GM21423 (cell line): ENCODE data around the gene CCL4L2.
"Not testable (repeated sequence)": the region's sequence is repeated elsewhere in the genome, so short reads cannot be mapped to it uniquely, and the experiment has no call there.

Experiments
- ATAC-seq: cut with Tn5 transposase; IDR thresholded peaks from one replicate; pipeline ENCODE4 v1.9.1; 2021; ENCODE audit warnings: mild to moderate bottlenecking, moderate library complexity; ENCODE audit not compliant: unreplicated experiment

CCL4L2 gene

GRCh38 chr17:36210439-36211211, at the start of gene CCL4L2:
CCL4L2 (plus strand) TSS chr17:36211063.
- ATAC-seq = peak; percentile 58

GRCh38 chr17:36168836-36169235, 42.0 kb upstream of the CCL4L2 start:
- not testable (repeated sequence) for ATAC-seq

GRCh38 chr17:36176536-36176935, 34.3 kb upstream of the CCL4L2 start, which contains the start of gene TBC1D3B:
TBC1D3B (minus strand) TSS chr17:36176636; CDS start chr17:36175050, 1,586 bp downstream.
- ATAC-seq = not testable (repeated sequence)

- ATAC-seq = not testable (repeated sequence)
Observed at GRCh38 chr17:36181446-36182175, 29.3 kb upstream of the CCL4L2 start.

- no peak for ATAC-seq
Observed at GRCh38 chr17:36182176-36183000, 28.5 kb upstream of the CCL4L2 start.

- no peak for ATAC-seq
Observed at GRCh38 chr17:36183001-36183971, 27.6 kb upstream of the CCL4L2 start.

- no peak for ATAC-seq
Observed at GRCh38 chr17:36184023-36184765, 26.7 kb upstream of the CCL4L2 start.

- ATAC-seq = no peak
Observed at GRCh38 chr17:36185416-36185815, 25.4 kb upstream of the CCL4L2 start.

GRCh38 chr17:36186810-36187763, 23.8 kb upstream of the CCL4L2 start:
- ATAC-seq = not testable (repeated sequence)

GRCh38 chr17:36187943-36188665, 22.8 kb upstream of the CCL4L2 start:
- ATAC-seq = not testable (repeated sequence)

GRCh38 chr17:36188891-36189306, 22.0 kb upstream of the CCL4L2 start:
- ATAC-seq = peak; percentile 63

- ATAC-seq = not testable (repeated sequence)
Observed at GRCh38 chr17:36189993-36190392, 20.9 kb upstream of the CCL4L2 start.

- ATAC-seq = not testable (repeated sequence)
Observed at GRCh38 chr17:36190549-36191330, 20.1 kb upstream of the CCL4L2 start.

GRCh38 chr17:36193216-36193775, 17.6 kb upstream of the CCL4L2 start:
- no peak for ATAC-seq

GRCh38 chr17:36194147-36194831, 16.6 kb upstream of the CCL4L2 start:
- ATAC-seq = not testable (repeated sequence)
